Ascending aorta (tissue), 2 donors: ENCODE data around the gene KHDC3L. TPM values are rescaled to one million over a fixed set of nuclear protein-coding genes. Genes with fewer than 3 reads are reported as not detected.

Source experiments
- DNase-seq, 2 donors: peaks; one replicate each; pipeline ENCODE4 v3.0.0-alpha.2; 2019; ENCODE audit warnings: low spot score in 2 of 2
- H3K27ac ChIP-seq, 2 donors: fragments of 200-600 bp; sonication (generic); one replicate each; pipeline ENCODE4 v1.5.1; 2016 to 2017; ENCODE audit warnings: mild to moderate bottlenecking in 1 of 2
- H3K27me3 ChIP-seq: fragments of 200-600 bp; sonication (generic); one replicate; pipeline ENCODE4 v1.5.1; 2017
- H3K36me3 ChIP-seq, 2 donors: fragments of 200-600 bp; sonication (generic); one replicate each; pipeline ENCODE4 v1.5.1; 2016
- H3K4me1 ChIP-seq, 2 donors: fragments of 200-600 bp; sonication (generic); one replicate each; pipeline ENCODE4 v1.5.1; 2016 to 2017; ENCODE audit warnings: mild to moderate bottlenecking in 1 of 2
- H3K4me3 ChIP-seq, 2 donors: fragments of 200-600 bp; sonication (generic); one replicate each; pipeline ENCODE4 v1.5.1; 2016 to 2017; ENCODE audit warnings: mild to moderate bottlenecking in 1 of 2
- H3K9me3 ChIP-seq, 2 donors: fragments of 200-600 bp; sonication (generic); one replicate each; pipeline ENCODE4 v1.5.1; 2016
- CTCF ChIP-seq, 3 experiments: fragments of 200-600 bp in 2 of 3; fragments of 450-650 bp in 1 of 3; sonication (generic) in 2 of 3; IDR thresholded peaks; one replicate each; pipeline ENCODE4 v1.5.1; 2016 to 2019; ENCODE audit warnings: antibody characterized with exemption in 3 of 3, mild to moderate bottlenecking in 1 of 3, moderate library complexity in 1 of 3
- intact Hi-C: fragments of 100-400 bp; cut with DNase I; formaldehyde crosslinking; loops from one replicate; pipeline ENCODE4 v1.15.1; 2023
- total RNA-seq: library from RNA; depleted of rRNA; stranded (reverse); fragments of >200 nt; gene quantifications from one replicate; pipeline ENCODE4 v1.1.0, GENCODE V29; 2016

The KHDC3L gene
- total RNA-seq, 1 donor from 2014 or later, result not detected

- Histone ChIP-seq H3K4me3 (no peak overlapping the region), H3K36me3 (no peaks in the 10 kb centered on the region), H3K27me3 (no peaks in the 10 kb centered on the region), H3K27ac (no peak overlapping the region), H3K9me3 (no peaks in the 10 kb centered on the region), H3K4me1 (no peaks in the 10 kb centered on the region)
- no peak for DNase-seq
- TF ChIP-seq CTCF (IDR thresholded peaks at IDR 0.05), result no peak
- intact Hi-C loops, result loop anchor here (10.0 kb wide), 1 partner anchor 914 kb away; no protein-coding TSS in a partner anchor
These were observed 33.3 kb upstream of the KHDC3L start for GRCh38 chr6:73329201-73329600.

GRCh38 chr6:73339340-73339739 lies 23.1 kb upstream of the KHDC3L start:
- DNase-seq, result no peak
- Histone ChIP-seq H3K4me1 (no peaks in the 10 kb centered on the region), H3K9me3 (no peaks in the 10 kb centered on the region), H3K27me3 (no peaks in the 10 kb centered on the region), H3K27ac (no peak overlapping the region), H3K4me3 (no peak overlapping the region), H3K36me3 (no peaks in the 10 kb centered on the region)
- TF ChIP-seq CTCF (IDR thresholded peaks at IDR 0.05), result no peak
- intact Hi-C loops, result no loop called here

- Histone ChIP-seq H3K27me3 (no peaks in the 10 kb centered on the region), H3K36me3 (no peaks in the 10 kb centered on the region), H3K4me1 (no peaks in the 10 kb centered on the region), H3K4me3 (no peak overlapping the region), H3K27ac (no peak overlapping the region), H3K9me3 (no peaks in the 10 kb centered on the region)
- intact Hi-C loops, result no loop called here
- no peak for DNase-seq
- no peak for TF ChIP-seq CTCF (IDR thresholded peaks at IDR 0.05)
These were observed 22.4 kb upstream of the KHDC3L start for GRCh38 chr6:73340048-73340447.

GRCh38 chr6:73341335-73341734 lies 21.1 kb upstream of the KHDC3L start:
- no peak for TF ChIP-seq CTCF (IDR thresholded peaks at IDR 0.05)
- DNase-seq, result no peak

GRCh38 chr6:73342174-73342573 lies 20.3 kb upstream of the KHDC3L start:
- H3K27ac ChIP-seq, result no peak overlapping the region
- TF ChIP-seq CTCF (IDR thresholded peaks at IDR 0.05), result no peak
- no peaks in the 10 kb centered on the region for H3K4me1 ChIP-seq
- no peak for DNase-seq
- no peaks in the 10 kb centered on the region for H3K9me3 ChIP-seq
- no peak overlapping the region for H3K4me3 ChIP-seq
- intact Hi-C loops, result no loop called here
- H3K36me3 ChIP-seq, result no peaks in the 10 kb centered on the region
- no peaks in the 10 kb centered on the region for H3K27me3 ChIP-seq

More at GRCh38 chr6:73341335-73341734, 21.1 kb upstream of the KHDC3L start:
- Histone ChIP-seq H3K9me3 (no peaks in the 10 kb centered on the region), H3K27ac (no peak overlapping the region), H3K36me3 (no peaks in the 10 kb centered on the region), H3K4me3 (no peak overlapping the region), H3K4me1 (no peaks in the 10 kb centered on the region), H3K27me3 (no peaks in the 10 kb centered on the region)
- intact Hi-C loops, result no loop called here

GRCh38 chr6:73343164-73343563 lies 19.3 kb upstream of the KHDC3L start:
- no peak for DNase-seq

More at GRCh38 chr6:73343164-73343563, 19.3 kb upstream of the KHDC3L start:
- Histone ChIP-seq H3K9me3 (no peaks in the 10 kb centered on the region), H3K4me1 (no peaks in the 10 kb centered on the region), H3K4me3 (no peak overlapping the region), H3K36me3 (no peaks in the 10 kb centered on the region), H3K27me3 (no peaks in the 10 kb centered on the region), H3K27ac (no peak overlapping the region)
- TF ChIP-seq CTCF (IDR thresholded peaks at IDR 0.05), result no peak
- intact Hi-C loops, result no loop called here
